Lower leg skin (tissue), 3 donors: ENCODE results near the gene NEDD4L.

Source experiments
- CTCF ChIP-seq, 3 donors: fragments of 450-650 bp; IDR thresholded peaks; one replicate each; pipeline ENCODE4 v1.5.1; 2016; ENCODE audit warnings: antibody characterized with exemption in 3 of 3, mild to moderate bottlenecking in 3 of 3, moderate library complexity in 2 of 3
- POLR2A ChIP-seq, 2 donors: fragments of 450-650 bp; IDR thresholded peaks; one replicate each; pipeline ENCODE4 v1.6.1; 2016 to 2017; ENCODE audit warnings: antibody characterized with exemption in 2 of 2, mild to moderate bottlenecking in 1 of 2, moderate library complexity in 1 of 2

- TF ChIP-seq POLR2A (IDR thresholded peaks at IDR 0.05) (no peak), CTCF (IDR thresholded peaks at IDR 0.05) (no peak)
These were observed 81.2 kb downstream of the NEDD4L start for GRCh38 chr18:58125183-58125582.
